ENCODE results near the gene TAF11L14. TPM values are rescaled to one million over a fixed set of nuclear protein-coding genes. Genes with fewer than 3 reads are reported as not detected.

Gene TAF11L14
- total and polyA plus RNA-seq, 2 donors from 2014 or later: not detected

DNA sequence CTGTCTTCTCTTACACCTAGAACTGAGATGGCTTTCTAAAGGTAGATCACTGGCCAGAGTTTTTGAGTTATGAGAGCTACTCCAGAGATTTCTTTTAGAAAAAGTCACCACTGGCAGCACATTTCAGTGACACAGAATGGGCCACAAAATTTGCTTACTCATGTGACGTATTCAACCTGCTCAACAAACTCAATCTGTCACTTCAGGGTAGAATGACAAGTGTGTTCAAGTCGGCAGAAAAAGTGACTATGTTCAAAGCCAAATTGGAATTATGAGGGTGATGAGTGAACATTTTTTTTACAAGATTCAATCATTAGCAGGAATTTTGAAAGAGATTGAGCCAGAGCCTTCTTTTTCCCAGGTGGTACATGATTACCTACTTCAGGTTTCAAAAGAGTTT, 46.5 kb downstream of the TAF11L14 start:
- Histone ChIP-seq H3K9me3 (ENCODE audit: control insufficient read depth in 2 of 3, insufficient read depth in 1 of 3, low read length in 3 of 3) (no peaks in the 10 kb centered on the region), H3K9ac (ENCODE audit: low read length in 3 of 3) (no peak overlapping the region), H3K4me3 (ENCODE audit: low read length in 3 of 3) (no peak overlapping the region), H3K27ac (ENCODE audit: low read depth in 2 of 2, low read length in 2 of 2) (no peak overlapping the region), H3K4me1 (ENCODE audit: control insufficient read depth in 2 of 3, insufficient read depth in 2 of 3, low read depth in 1 of 3, low read length in 3 of 3) (no peaks in the 10 kb centered on the region), H3K27me3 (ENCODE audit: control insufficient read depth, insufficient read depth, low read length) (no peaks in the 10 kb centered on the region), H3K36me3 (ENCODE audit: control insufficient read depth in 2 of 3, insufficient read depth in 3 of 3, low read length in 3 of 3) (no peaks in the 10 kb centered on the region)
- intact Hi-C loops (cut with DNase I): no loop called here
- TF ChIP-seq, protein P1, sequence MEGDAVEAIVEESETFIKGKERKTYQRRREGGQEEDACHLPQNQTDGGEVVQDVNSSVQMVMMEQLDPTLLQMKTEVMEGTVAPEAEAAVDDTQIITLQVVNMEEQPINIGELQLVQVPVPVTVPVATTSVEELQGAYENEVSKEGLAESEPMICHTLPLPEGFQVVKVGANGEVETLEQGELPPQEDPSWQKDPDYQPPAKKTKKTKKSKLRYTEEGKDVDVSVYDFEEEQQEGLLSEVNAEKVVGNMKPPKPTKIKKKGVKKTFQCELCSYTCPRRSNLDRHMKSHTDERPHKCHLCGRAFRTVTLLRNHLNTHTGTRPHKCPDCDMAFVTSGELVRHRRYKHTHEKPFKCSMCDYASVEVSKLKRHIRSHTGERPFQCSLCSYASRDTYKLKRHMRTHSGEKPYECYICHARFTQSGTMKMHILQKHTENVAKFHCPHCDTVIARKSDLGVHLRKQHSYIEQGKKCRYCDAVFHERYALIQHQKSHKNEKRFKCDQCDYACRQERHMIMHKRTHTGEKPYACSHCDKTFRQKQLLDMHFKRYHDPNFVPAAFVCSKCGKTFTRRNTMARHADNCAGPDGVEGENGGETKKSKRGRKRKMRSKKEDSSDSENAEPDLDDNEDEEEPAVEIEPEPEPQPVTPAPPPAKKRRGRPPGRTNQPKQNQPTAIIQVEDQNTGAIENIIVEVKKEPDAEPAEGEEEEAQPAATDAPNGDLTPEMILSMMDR (IDR thresholded peaks at IDR 0.05; ENCODE audit: borderline replicate concordance, extremely low read depth, insufficient read depth): no peak
- FAIRE-seq: no peak
- DNase-seq: no peak

Other genes with a start within 250 kb of the TAF11L14 start
- gene TAF11L2, start 136.2 kb upstream of the TAF11L14 start, total RNA-seq: not detected
- gene TAF11L2, start 136.2 kb upstream of the TAF11L14 start, polyA plus RNA-seq (ENCODE audit: insufficient read depth, low read depth, low replicate concordance): not detected
- not detected for gene TAF11L3, start 116.1 kb upstream of the TAF11L14 start, total RNA-seq
- not detected for gene TAF11L3, start 116.1 kb upstream of the TAF11L14 start, polyA plus RNA-seq (ENCODE audit: insufficient read depth, low read depth, low replicate concordance)
- not detected for gene TAF11L4, start 112.7 kb upstream of the TAF11L14 start, total RNA-seq
- gene TAF11L4, start 112.7 kb upstream of the TAF11L14 start, polyA plus RNA-seq (ENCODE audit: insufficient read depth, low read depth, low replicate concordance): not detected
- not detected for gene TAF11L5, start 109.2 kb upstream of the TAF11L14 start, total RNA-seq
- not detected for gene TAF11L5, start 109.2 kb upstream of the TAF11L14 start, polyA plus RNA-seq (ENCODE audit: insufficient read depth, low read depth, low replicate concordance)
- not detected for gene TAF11L6, start 105.8 kb upstream of the TAF11L14 start, total RNA-seq
- gene TAF11L6, start 105.8 kb upstream of the TAF11L14 start, polyA plus RNA-seq (ENCODE audit: insufficient read depth, low read depth, low replicate concordance): not detected
- gene TAF11L7, start 48.7 kb upstream of the TAF11L14 start, total RNA-seq: not detected
- not detected for gene TAF11L7, start 48.7 kb upstream of the TAF11L14 start, polyA plus RNA-seq (ENCODE audit: insufficient read depth, low read depth, low replicate concordance)
- gene TAF11L8, start 43.5 kb upstream of the TAF11L14 start, total RNA-seq: not detected
- gene TAF11L8, start 43.5 kb upstream of the TAF11L14 start, polyA plus RNA-seq (ENCODE audit: insufficient read depth, low read depth, low replicate concordance): not detected
- gene TAF11L9, start 40.1 kb upstream of the TAF11L14 start, total RNA-seq: not detected
- gene TAF11L9, start 40.1 kb upstream of the TAF11L14 start, polyA plus RNA-seq (ENCODE audit: insufficient read depth, low read depth, low replicate concordance): not detected
- not detected for gene TAF11L10, start 36.6 kb upstream of the TAF11L14 start, total RNA-seq
- not detected for gene TAF11L10, start 36.6 kb upstream of the TAF11L14 start, polyA plus RNA-seq (ENCODE audit: insufficient read depth, low read depth, low replicate concordance)
- gene TAF11L11, start 30.3 kb upstream of the TAF11L14 start, total RNA-seq: not detected
- gene TAF11L11, start 30.3 kb upstream of the TAF11L14 start, polyA plus RNA-seq (ENCODE audit: insufficient read depth, low read depth, low replicate concordance): not detected
- not detected for gene TAF11L12, start 24.1 kb upstream of the TAF11L14 start, total RNA-seq
- gene TAF11L12, start 24.1 kb upstream of the TAF11L14 start, polyA plus RNA-seq (ENCODE audit: insufficient read depth, low read depth, low replicate concordance): not detected
- not detected for gene TAF11L13, start 2.4 kb upstream of the TAF11L14 start, total RNA-seq
- not detected for gene TAF11L13, start 2.4 kb upstream of the TAF11L14 start, polyA plus RNA-seq (ENCODE audit: insufficient read depth, low read depth, low replicate concordance)